MCF 10A (cell line): ENCODE measurements around the gene RRM1. TPM values are rescaled to one million over a fixed set of nuclear protein-coding genes. Genes with fewer than 3 reads are reported as not detected.
"Not testable (repeated sequence)": the region's sequence is repeated elsewhere in the genome, so short reads cannot be mapped to it uniquely, and the experiment has no call there.

Experiments
- BruUV-seq: library from RNA; stranded (reverse); fragments of 400-500 nt; replicated peaks from 2 replicates; lab custom pipeline; 2021; lab: Mats Ljungman, UMichigan
- CTCF ChIA-PET: fragments of 300-600 bp; sonication (Branson Sonifier 250); formaldehyde crosslinking; extraction: SDS; loops from one replicate; lab custom pipeline; 2021; ENCODE audit warnings: antibody characterized with exemption, inconsistent platforms; lab: Yijun Ruan, JAX
- POLR2A ChIA-PET: fragments of 300-600, 350-650 bp; sonication (Branson Sonifier 250); formaldehyde crosslinking; extraction: SDS; loops from one replicate; lab custom pipeline; 2020; ENCODE audit warnings: antibody characterized with exemption, inconsistent platforms; lab: Yijun Ruan, JAX
- DNase-seq: peaks from one replicate; pipeline ENCODE4 v3.0.0-alpha.2; 2018; ENCODE audit not compliant: unreplicated experiment
- H3K27ac Mint-ChIP-seq: one replicate; pipeline ENCODE4 v1.8.0; 2022; ENCODE audit warnings: mild to moderate bottlenecking, low read depth, mixed read lengths; ENCODE audit not compliant: unreplicated experiment
- H3K27me3 Mint-ChIP-seq: one replicate; pipeline ENCODE4 v1.8.0; 2022; ENCODE audit warnings: mixed read lengths; ENCODE audit not compliant: insufficient read depth, unreplicated experiment
- H3K36me3 Mint-ChIP-seq: one replicate; pipeline ENCODE4 v1.8.0; 2022; ENCODE audit warnings: mild to moderate bottlenecking, moderate library complexity, mixed read lengths; ENCODE audit not compliant: insufficient read depth, unreplicated experiment
- H3K4me1 Mint-ChIP-seq: one replicate; pipeline ENCODE4 v1.8.0; 2022; ENCODE audit warnings: mixed read lengths; ENCODE audit not compliant: insufficient read depth, unreplicated experiment
- H3K4me3 Mint-ChIP-seq: one replicate; pipeline ENCODE4 v1.8.0; 2022; ENCODE audit warnings: mild to moderate bottlenecking, moderate library complexity, mixed read lengths; ENCODE audit not compliant: unreplicated experiment
- H3K9me3 Mint-ChIP-seq: one replicate; pipeline ENCODE4 v1.8.0; 2022; ENCODE audit warnings: mixed read lengths; ENCODE audit not compliant: unreplicated experiment
- CTCF ChIP-seq: fragments of 200-600 bp; IDR thresholded peaks from one replicate; pipeline ENCODE4 v1.8.0; 2022; ENCODE audit warnings: antibody characterized with exemption, mild to moderate bottlenecking; ENCODE audit not compliant: unreplicated experiment
- intact Hi-C: fragments of 100-400 bp; cut with micrococcal nuclease; formaldehyde crosslinking; loops from 2 replicates; pipeline ENCODE4 v1.14.1; 2022
- total RNA-seq: library from RNA; stranded (reverse); gene quantifications from 2 replicates; pipeline ENCODE4 v1.2.3, GENCODE V29; 2022

Gene RRM1
- total RNA-seq, 1 experiment from 2014 or later: 86.1 TPM

DNA sequence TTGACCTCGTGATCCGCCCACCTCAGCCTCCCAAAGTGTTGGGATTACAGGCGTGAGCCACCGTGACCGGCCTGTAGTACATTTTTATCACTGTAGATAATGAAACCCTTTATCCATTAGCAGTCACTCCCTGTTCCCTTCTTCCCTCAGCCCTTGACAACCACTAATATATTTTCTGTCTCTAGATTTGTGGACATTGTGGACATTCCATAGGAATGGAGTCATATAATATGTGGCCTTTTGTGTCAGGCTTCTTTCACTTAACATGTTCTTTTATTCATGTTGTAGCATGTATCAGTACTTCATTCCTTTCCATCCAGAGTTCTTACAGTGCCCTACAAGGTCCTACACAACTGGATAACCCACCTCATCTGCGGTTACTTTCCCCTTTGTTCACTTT, 30.5 kb downstream of the RRM1 start:
- no peaks in the 10 kb centered on the region for H3K27me3 Mint-ChIP-seq
- ChIA-PET CTCF (no interaction called here), POLR2A (no interaction called here)
- H3K36me3 Mint-ChIP-seq: peaks cover 70% of the 10 kb centered on the region
- DNase-seq: no peak
- H3K4me3 Mint-ChIP-seq: no peak overlapping the region
- H3K9me3 Mint-ChIP-seq: no peaks in the 10 kb centered on the region
- no TSS peak for BruUV-seq
- TF ChIP-seq CTCF: no peak
- H3K4me1 Mint-ChIP-seq: peaks cover 9% of the 10 kb centered on the region
- H3K27ac Mint-ChIP-seq: peak overlapping the region; percentile 57
- intact Hi-C loops: no loop called here

DNA sequence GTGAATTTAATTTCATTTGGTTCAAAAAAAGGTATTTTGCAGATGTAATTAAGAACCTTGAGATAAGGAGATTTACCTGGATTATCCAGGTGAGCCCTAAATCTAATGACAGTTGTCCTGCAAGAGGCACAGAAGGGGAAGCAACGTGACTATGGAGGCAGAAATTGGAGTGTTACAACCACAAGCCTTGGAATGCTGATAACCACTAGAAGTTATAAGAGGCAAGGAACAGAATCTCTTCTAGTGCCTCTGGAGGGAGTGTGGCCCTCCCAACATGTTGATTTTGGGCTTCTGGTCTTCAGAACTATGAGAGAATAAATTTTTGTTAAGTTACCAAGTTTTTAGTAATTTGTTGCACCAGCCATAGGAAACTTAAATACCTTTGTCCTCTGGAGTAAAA, 32.8 kb downstream of the RRM1 start:
- ChIA-PET CTCF (no interaction called here), POLR2A (no interaction called here)
- peaks cover 58% of the 10 kb centered on the region for H3K36me3 Mint-ChIP-seq
- H3K4me1 Mint-ChIP-seq: peaks cover 9% of the 10 kb centered on the region
- H3K9me3 Mint-ChIP-seq: no peaks in the 10 kb centered on the region
- no peak for TF ChIP-seq CTCF
- intact Hi-C loops: no loop called here
- H3K4me3 Mint-ChIP-seq: no peak overlapping the region
- no peak overlapping the region for H3K27ac Mint-ChIP-seq
- no TSS peak for BruUV-seq
- no peaks in the 10 kb centered on the region for H3K27me3 Mint-ChIP-seq
- DNase-seq: no peak

- H3K4me1 Mint-ChIP-seq, H3K27me3 Mint-ChIP-seq, POLR2A ChIA-PET, intact Hi-C loops, H3K9me3 Mint-ChIP-seq, H3K27ac Mint-ChIP-seq, H3K4me3 Mint-ChIP-seq, BruUV-seq: not testable (repeated sequence)
- H3K36me3 Mint-ChIP-seq: peaks cover 51% of the 10 kb centered on the region
- CTCF ChIA-PET: interaction anchor here (1.2 kb wide), 1 partner anchor 57 kb away, joined by 4 read pairs; no protein-coding TSS in a partner anchor
- DNase-seq: peak; percentile 16
Observed at GRCh38 chr11:4130219-4130618, 35.6 kb downstream of the RRM1 start.

DNA sequence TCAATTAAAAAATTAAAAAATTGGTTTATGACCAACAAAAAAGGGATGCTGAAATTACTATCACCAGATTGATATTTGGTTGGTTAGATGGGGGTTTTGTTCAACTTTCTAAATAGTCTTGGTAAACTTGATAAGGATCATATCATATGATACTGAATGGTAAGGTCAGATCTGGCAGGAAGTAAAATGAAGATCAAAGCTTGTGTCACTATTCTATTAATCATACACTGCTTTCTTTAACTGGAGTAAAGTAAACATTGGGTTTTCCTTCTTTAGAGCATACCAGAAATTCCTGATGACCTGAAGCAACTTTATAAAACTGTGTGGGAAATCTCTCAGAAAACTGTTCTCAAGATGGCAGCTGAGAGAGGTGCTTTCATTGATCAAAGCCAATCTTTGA, 40.2 kb downstream of the RRM1 start:
- BruUV-seq: no TSS peak
- no peaks in the 10 kb centered on the region for H3K27me3 Mint-ChIP-seq
- intact Hi-C loops: no loop called here
- DNase-seq: peak; percentile 6
- POLR2A ChIA-PET: interaction anchor here (0.7 to 1.1 kb wide), 3 partner anchors 11 to 738 kb away, joined by 3 to 4 read pairs (median 4); no protein-coding TSS in a partner anchor
- CTCF ChIA-PET: interaction anchor here (0.9 to 1.1 kb wide), 2 partner anchors 30 to 52 kb away, joined by 4 read pairs; no protein-coding TSS in a partner anchor
- no peak overlapping the region for H3K27ac Mint-ChIP-seq
- H3K9me3 Mint-ChIP-seq: peaks cover under 1% of the 10 kb centered on the region
- H3K4me3 Mint-ChIP-seq: no peak overlapping the region
- no peak for TF ChIP-seq CTCF
- no peaks in the 10 kb centered on the region for H3K4me1 Mint-ChIP-seq
- peaks cover 59% of the 10 kb centered on the region for H3K36me3 Mint-ChIP-seq

GRCh38 chr11:4138497-4138896, 43.9 kb downstream of the RRM1 start:
- Mint-ChIP-seq H3K4me3 (no peak overlapping the region), H3K4me1 (no peaks in the 10 kb centered on the region), H3K36me3 (peaks cover 76% of the 10 kb centered on the region), H3K9me3 (peaks cover 11% of the 10 kb centered on the region), H3K27ac (no peak overlapping the region), H3K27me3 (no peaks in the 10 kb centered on the region)
- CTCF ChIA-PET: no interaction called here
- no TSS peak for BruUV-seq
- POLR2A ChIA-PET: no interaction called here
- intact Hi-C loops: no loop called here
- no peak for TF ChIP-seq CTCF
- no peak for DNase-seq
